ENCODE measurements around the gene TUBB.

TUBB gene

DNA sequence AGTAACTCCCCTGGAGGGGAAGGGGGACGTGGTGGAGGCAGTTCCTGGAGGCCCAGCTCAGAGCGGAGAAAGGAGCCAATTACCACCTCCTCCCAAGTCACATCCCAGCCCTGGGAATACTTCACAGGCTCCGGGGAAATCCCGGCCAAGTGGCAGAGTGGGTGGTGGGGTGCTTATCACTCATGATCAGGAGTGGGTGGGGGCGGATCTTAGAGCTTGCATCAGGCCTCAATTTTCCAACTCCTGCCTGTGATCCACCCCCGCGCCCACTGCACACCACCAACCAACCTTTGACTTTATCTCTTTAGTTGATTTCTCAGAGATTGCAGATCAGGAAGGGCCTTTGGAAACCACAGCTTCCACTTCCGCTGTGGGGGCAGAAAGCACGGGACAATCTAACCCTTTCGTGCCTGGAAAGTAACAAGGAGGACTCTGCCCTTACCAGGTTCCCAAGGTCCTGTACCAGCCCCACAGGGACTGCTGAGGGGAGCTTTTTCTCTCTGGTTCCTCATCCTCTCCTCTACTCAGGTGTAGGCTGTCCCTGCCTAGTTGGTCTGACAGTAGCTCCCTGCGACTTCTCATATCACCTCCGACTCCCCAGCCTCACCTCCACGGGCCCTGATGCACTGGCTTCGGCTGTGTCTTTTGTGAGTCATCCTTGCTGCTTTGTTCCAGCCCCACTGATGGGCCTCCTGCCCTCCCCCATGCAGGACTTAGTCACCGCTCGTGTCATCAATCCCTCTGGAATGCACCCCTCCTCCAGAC, 49.1 kb downstream of the TUBB start (continued):
- no peak for TF ChIP-seq GLI4 (tag by site-specific recombination; IDR thresholded peaks at IDR 0.05)
- TF ChIP-seq ZNF221 (tag by site-specific recombination; IDR thresholded peaks at IDR 0.05; ENCODE audit: borderline replicate concordance), result no peak
- TF ChIP-seq ZNF350 (tag by site-specific recombination; IDR thresholded peaks at IDR 0.05), result no peak
- TF ChIP-seq ZNF664 (tag by site-specific recombination; IDR thresholded peaks at IDR 0.05), result no peak
- no peak for TF ChIP-seq ZNF423 (tag by site-specific recombination; IDR thresholded peaks at IDR 0.05)
- TF ChIP-seq ZBTB44 (tag by site-specific recombination; IDR thresholded peaks at IDR 0.05), result no peak
- no peak for TF ChIP-seq ZNF580 (tag by site-specific recombination; IDR thresholded peaks at IDR 0.05)
- peak; percentile 54; the same call in 1 of the 2 replicates for TF ChIP-seq ZBTB21 (tag by site-specific recombination; IDR thresholded peaks at IDR 0.05)
- TF ChIP-seq, protein P1, sequence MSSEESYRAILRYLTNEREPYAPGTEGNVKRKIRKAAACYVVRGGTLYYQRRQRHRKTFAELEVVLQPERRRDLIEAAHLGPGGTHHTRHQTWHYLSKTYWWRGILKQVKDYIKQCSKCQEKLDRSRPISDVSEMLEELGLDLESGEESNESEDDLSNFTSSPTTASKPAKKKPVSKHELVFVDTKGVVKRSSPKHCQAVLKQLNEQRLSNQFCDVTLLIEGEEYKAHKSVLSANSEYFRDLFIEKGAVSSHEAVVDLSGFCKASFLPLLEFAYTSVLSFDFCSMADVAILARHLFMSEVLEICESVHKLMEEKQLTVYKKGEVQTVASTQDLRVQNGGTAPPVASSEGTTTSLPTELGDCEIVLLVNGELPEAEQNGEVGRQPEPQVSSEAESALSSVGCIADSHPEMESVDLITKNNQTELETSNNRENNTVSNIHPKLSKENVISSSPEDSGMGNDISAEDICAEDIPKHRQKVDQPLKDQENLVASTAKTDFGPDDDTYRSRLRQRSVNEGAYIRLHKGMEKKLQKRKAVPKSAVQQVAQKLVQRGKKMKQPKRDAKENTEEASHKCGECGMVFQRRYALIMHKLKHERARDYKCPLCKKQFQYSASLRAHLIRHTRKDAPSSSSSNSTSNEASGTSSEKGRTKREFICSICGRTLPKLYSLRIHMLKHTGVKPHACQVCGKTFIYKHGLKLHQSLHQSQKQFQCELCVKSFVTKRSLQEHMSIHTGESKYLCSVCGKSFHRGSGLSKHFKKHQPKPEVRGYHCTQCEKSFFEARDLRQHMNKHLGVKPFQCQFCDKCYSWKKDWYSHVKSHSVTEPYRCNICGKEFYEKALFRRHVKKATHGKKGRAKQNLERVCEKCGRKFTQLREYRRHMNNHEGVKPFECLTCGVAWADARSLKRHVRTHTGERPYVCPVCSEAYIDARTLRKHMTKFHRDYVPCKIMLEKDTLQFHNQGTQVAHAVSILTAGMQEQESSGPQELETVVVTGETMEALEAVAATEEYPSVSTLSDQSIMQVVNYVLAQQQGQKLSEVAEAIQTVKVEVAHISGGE (tag by site-specific recombination; conservative IDR thresholded peaks at IDR 0.05; ENCODE audit: low read depth), result no peak
- no peak; the same call in 1 of the 2 replicates for TF ChIP-seq KLF10 (tag by site-specific recombination; IDR thresholded peaks at IDR 0.05)
- no peak for TF ChIP-seq GLI2 (tag by site-specific recombination; IDR thresholded peaks at IDR 0.05; ENCODE audit: borderline replicate concordance, low read depth)
- TF ChIP-seq ZNF473 (tag by site-specific recombination; IDR thresholded peaks at IDR 0.05), result no peak
- TF ChIP-seq GLIS2 (tag by site-specific recombination; IDR thresholded peaks at IDR 0.05), result peak; percentile 96
- no peak for TF ChIP-seq ZNF621 (tag by site-specific recombination; IDR thresholded peaks at IDR 0.05)
- TF ChIP-seq ZNF341 (tag by site-specific recombination; IDR thresholded peaks at IDR 0.05; ENCODE audit: low read depth), result no peak
- TF ChIP-seq, protein P2, sequence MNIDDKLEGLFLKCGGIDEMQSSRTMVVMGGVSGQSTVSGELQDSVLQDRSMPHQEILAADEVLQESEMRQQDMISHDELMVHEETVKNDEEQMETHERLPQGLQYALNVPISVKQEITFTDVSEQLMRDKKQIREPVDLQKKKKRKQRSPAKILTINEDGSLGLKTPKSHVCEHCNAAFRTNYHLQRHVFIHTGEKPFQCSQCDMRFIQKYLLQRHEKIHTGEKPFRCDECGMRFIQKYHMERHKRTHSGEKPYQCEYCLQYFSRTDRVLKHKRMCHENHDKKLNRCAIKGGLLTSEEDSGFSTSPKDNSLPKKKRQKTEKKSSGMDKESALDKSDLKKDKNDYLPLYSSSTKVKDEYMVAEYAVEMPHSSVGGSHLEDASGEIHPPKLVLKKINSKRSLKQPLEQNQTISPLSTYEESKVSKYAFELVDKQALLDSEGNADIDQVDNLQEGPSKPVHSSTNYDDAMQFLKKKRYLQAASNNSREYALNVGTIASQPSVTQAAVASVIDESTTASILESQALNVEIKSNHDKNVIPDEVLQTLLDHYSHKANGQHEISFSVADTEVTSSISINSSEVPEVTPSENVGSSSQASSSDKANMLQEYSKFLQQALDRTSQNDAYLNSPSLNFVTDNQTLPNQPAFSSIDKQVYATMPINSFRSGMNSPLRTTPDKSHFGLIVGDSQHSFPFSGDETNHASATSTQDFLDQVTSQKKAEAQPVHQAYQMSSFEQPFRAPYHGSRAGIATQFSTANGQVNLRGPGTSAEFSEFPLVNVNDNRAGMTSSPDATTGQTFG (tag by site-specific recombination; IDR thresholded peaks at IDR 0.05; ENCODE audit: borderline replicate concordance), result no peak
- TF ChIP-seq ZNF776 (tag by site-specific recombination; IDR thresholded peaks at IDR 0.05; ENCODE audit: borderline replicate concordance), result no peak
- TF ChIP-seq FEZF1 (tag by site-specific recombination; IDR thresholded peaks at IDR 0.05), result peak; percentile 41; the same call in 1 of the 2 replicates
- no peak for TF ChIP-seq ZNF362 (tag by site-specific recombination; IDR thresholded peaks at IDR 0.05)
- peak; percentile 91 for TF ChIP-seq SP7 (tag by site-specific recombination; IDR thresholded peaks at IDR 0.05)
- no peak for TF ChIP-seq ZNF558 (tag by site-specific recombination; IDR thresholded peaks at IDR 0.05)
- TF ChIP-seq ZNF555 (tag by site-specific recombination; conservative IDR thresholded peaks at IDR 0.05), result no peak
- TF ChIP-seq ZNF677 (tag by site-specific recombination; IDR thresholded peaks at IDR 0.05), result no peak
- TF ChIP-seq ZNF19 (tag by site-specific recombination; IDR thresholded peaks at IDR 0.05; ENCODE audit: low read depth), result no peak
- no peak; the same call in 1 of the 2 replicates for TF ChIP-seq BCL6B (tag by site-specific recombination; IDR thresholded peaks at IDR 0.05)
- TF ChIP-seq IKZF3 (tag by site-specific recombination; IDR thresholded peaks at IDR 0.05), result 0 out of 2 replicates have a peak, but pooled peaks have one; percentile 30
- TF ChIP-seq CTCF (tag by site-specific recombination; IDR thresholded peaks at IDR 0.05), result no peak
- TF ChIP-seq ZNF791 (tag by site-specific recombination; IDR thresholded peaks at IDR 0.05), result no peak
